Right lobe of liver (tissue), 6 donors: ENCODE results near the gene KDM7A. TPM values are rescaled to one million over a fixed set of nuclear protein-coding genes. Genes with fewer than 3 reads are reported as not detected.

ENCODE experiments used
- ATAC-seq, 4 donors: fragments of 200-7000 bp; cut with Tn5 transposase; one replicate each; pipeline ENCODE4 v1.9.1; 2020; ENCODE audit warnings: mild to moderate bottlenecking in 4 of 4, moderate library complexity in 4 of 4
- DNase-seq, 3 donors: peaks; one replicate each; pipeline ENCODE4 v3.0.0-alpha.2; 2020
- H3K27ac ChIP-seq, 3 donors: fragments of 200-600 bp; one replicate each; pipeline ENCODE4 v1.8.0; 2022
- H3K27me3 ChIP-seq, 2 donors: fragments of 200-600 bp; one replicate each; pipeline ENCODE4 v1.8.0; 2022
- H3K36me3 ChIP-seq, 4 donors: fragments of 200-600 bp; sonication (generic) in 1 of 4; one replicate each; pipeline versions ENCODE4 v1.5.1 to v1.8.0; 2017 to 2022; ENCODE audit warnings: control low read depth in 1 of 4
- H3K4me1 ChIP-seq, 4 donors: fragments of 200-600 bp; sonication (generic) in 1 of 4; one replicate each; pipeline versions ENCODE4 v1.5.1 to v1.8.0; 2017 to 2022; ENCODE audit warnings: control low read depth in 1 of 4
- H3K4me3 ChIP-seq, 3 donors: fragments of 200-600 bp; one replicate each; pipeline ENCODE4 v1.8.0; 2022
- H3K9me3 ChIP-seq, 4 donors: fragments of 200-600 bp; sonication (generic) in 1 of 4; one replicate each; pipeline versions ENCODE4 v1.5.1 to v1.8.0; 2017 to 2022; ENCODE audit warnings: control low read depth in 1 of 4
- POLR2A ChIP-seq: fragments of 450-650 bp; IDR thresholded peaks from one replicate; pipeline ENCODE4 v1.6.1; 2017; ENCODE audit warnings: antibody characterized with exemption, mild to moderate bottlenecking
- WGBS: methylation state at CpG from one replicate; pipeline ENCODE4 v1.1.6; 2018; ENCODE audit warnings: low coverage, low lambda C conversion rate; ENCODE audit not compliant: insufficient coverage; ENCODE audit errors: missing lambda C conversion rate; 5-methylcytosine and 5-hydroxymethylcytosine counted together
- intact Hi-C, 2 donors: fragments of 100-400 bp; cut with DNase I; formaldehyde crosslinking; loops; one replicate each; pipeline versions ENCODE4 v1.11.2 to v1.14.1; 2022
- total RNA-seq, 6 experiments: library from RNA; depleted of rRNA in 2 of 6; stranded (reverse); fragments of >200 nt in 2 of 6; fragmentation: NEBNext Ultra II Directional in 3 of 6; extraction: Animal tissue kit (Norgen Biotek cat#: 25700) in 3 of 6; gene quantifications; one replicate each; pipeline versions ENCODE4 v1.1.0 to v1.2.4, GENCODE V29; 2016 to 2023
- TF ChIP-seq, protein P1 (sequence below), 4 donors: fragments of 200-600 bp in 3 of 4; fragments of 450-650 bp in 1 of 4; IDR thresholded peaks; one replicate each; pipeline versions ENCODE4 v1.5.1 to v1.8.0; 2016 to 2022; ENCODE audit warnings: antibody characterized with exemption in 4 of 4, mild to moderate bottlenecking in 2 of 4
- donor health status: DM: no; HTN: yes; CAD: no.
- donor health status: DM: no; HTN: no; CAD: no.
- donor health status: DM: no; HTN: no; CAD: no.
- donor health status: DM: no; HTN: yes; CAD: no.
- donor health status: DM: no; HTN: yes; CAD: no.

The KDM7A gene
- total RNA-seq, 6 experiments from 2014 or later = 3.7 to 10.7 (median 6.8) TPM

DNA sequence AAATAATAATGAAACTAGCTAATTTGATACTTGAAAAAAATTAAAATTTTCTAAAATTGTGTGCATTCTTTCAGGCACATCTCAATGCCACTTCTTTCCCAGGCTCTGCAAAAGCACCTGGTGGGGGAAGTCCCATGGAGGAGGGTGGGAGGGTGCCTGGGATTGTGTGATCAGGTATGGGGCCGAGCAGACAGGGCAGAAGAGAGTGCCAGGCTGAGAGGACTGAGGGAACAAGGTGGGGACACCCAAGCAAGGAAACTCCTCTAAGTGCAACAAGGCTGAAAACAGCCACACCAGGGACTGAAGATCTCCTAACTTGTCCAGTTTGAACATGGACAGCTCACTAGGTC, 127.8 kb downstream of the KDM7A start:
- ATAC-seq = peak in 1 of 4 donors; percentile 26
- Histone ChIP-seq H3K27ac (peak overlapping the region in 1 of 3 donors; percentile 59), H3K9me3 (no peaks in the 10 kb centered on the region), H3K4me3 (no peak overlapping the region), H3K27me3 (no peaks in the 10 kb centered on the region), H3K36me3 (peaks cover 0 to 4% (median under 1%) of the 10 kb centered on the region in 4 donors), H3K4me1 (peaks cover 0 to 39% (median 16%) of the 10 kb centered on the region in 4 donors)
- 18% methylated on average over 1 of the region's 1 CpG for WGBS
- DNase-seq = no peak
- TF ChIP-seq, protein P1, sequence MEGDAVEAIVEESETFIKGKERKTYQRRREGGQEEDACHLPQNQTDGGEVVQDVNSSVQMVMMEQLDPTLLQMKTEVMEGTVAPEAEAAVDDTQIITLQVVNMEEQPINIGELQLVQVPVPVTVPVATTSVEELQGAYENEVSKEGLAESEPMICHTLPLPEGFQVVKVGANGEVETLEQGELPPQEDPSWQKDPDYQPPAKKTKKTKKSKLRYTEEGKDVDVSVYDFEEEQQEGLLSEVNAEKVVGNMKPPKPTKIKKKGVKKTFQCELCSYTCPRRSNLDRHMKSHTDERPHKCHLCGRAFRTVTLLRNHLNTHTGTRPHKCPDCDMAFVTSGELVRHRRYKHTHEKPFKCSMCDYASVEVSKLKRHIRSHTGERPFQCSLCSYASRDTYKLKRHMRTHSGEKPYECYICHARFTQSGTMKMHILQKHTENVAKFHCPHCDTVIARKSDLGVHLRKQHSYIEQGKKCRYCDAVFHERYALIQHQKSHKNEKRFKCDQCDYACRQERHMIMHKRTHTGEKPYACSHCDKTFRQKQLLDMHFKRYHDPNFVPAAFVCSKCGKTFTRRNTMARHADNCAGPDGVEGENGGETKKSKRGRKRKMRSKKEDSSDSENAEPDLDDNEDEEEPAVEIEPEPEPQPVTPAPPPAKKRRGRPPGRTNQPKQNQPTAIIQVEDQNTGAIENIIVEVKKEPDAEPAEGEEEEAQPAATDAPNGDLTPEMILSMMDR (IDR thresholded peaks at IDR 0.05) = no peak
- no peak for TF ChIP-seq POLR2A
- intact Hi-C loops = no loop called here

DNA sequence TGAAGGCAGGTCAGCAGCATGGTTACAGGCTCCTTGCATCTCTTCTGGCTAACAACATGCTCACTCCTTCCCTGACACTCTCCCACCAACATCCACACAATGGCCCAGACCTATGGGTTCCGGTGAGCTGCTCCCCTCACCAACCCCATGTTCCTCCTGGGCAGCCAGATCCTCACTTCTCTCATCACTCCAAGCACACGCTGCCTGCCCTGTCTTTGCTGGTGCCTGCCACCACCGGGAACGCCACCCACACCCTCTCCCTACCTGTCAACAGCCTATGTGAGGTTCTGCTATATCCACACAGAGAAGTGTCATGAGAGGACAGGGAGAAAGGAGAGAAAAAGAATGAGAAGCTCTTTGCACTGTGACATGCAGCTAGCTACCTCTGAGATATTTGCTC, 128.6 kb downstream of the KDM7A start:
- intact Hi-C loops = no loop called here
- Histone ChIP-seq H3K27me3 (no peaks in the 10 kb centered on the region), H3K27ac (peak overlapping the region in 1 of 3 donors; percentile 59), H3K4me1 (peaks cover 0 to 38% (median 16%) of the 10 kb centered on the region in 4 donors), H3K36me3 (peaks cover 0 to 8% (median under 1%) of the 10 kb centered on the region in 4 donors), H3K4me3 (no peak overlapping the region), H3K9me3 (no peaks in the 10 kb centered on the region)
- ATAC-seq (no peak), DNase-seq (no peak)
- no peak for TF ChIP-seq POLR2A
- TF ChIP-seq, protein P1 (IDR thresholded peaks at IDR 0.05) = no peak
- WGBS = 40% methylated on average over 1 of the region's 4 CpGs

DNA sequence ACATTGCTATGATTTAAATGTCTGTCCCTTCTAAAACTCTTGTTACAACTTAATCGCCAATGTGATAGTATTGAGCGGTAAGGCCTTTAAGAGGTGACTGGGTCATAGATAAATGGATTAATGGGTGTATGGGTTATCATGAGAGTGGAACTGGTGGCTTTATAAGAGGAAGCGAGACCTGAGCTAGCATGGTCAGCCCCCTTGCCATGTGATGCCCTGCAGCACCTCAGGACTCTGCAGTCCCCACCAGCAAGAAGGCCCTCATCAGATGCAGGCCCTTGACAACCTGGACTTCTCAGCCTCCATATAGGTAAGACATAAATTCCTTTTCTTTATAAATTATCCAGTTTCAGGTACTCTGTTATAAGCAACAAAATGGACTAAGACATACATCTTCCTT, 129.6 kb downstream of the KDM7A start:
- ATAC-seq (no peak), DNase-seq (no peak)
- Histone ChIP-seq H3K9me3 (no peaks in the 10 kb centered on the region), H3K4me3 (no peak overlapping the region), H3K27me3 (no peaks in the 10 kb centered on the region), H3K27ac (no peak overlapping the region), H3K36me3 (peaks cover 0 to 8% (median 0%) of the 10 kb centered on the region in 4 donors), H3K4me1 (peaks cover 0 to 38% (median 16%) of the 10 kb centered on the region in 4 donors)
- intact Hi-C loops = no loop called here
- 100% methylated on average over 1 of the region's 3 CpGs for WGBS
- no peak for TF ChIP-seq POLR2A
- TF ChIP-seq, protein P1 (IDR thresholded peaks at IDR 0.05) = no peak

DNA sequence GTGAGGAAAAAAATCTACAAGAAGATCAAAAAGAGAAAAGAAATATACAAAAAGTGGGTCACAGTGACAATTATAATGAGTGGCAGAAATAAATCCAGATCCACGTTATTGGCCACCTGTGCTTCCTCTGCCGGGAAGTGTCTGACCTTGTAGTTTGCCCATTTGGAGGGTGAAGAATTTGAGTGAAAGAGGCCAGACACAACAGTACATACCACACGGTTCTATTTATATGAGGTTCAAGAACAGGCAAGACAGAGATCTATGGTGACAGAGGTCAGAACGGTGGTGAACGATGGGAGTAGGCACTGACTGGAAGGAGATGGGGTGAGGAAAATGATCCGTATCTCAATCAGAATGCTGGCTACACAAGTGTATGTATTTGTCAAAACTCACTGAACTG, 131.1 kb downstream of the KDM7A start:
- Histone ChIP-seq H3K36me3 (peaks cover 0 to 10% (median 4%) of the 10 kb centered on the region in 4 donors), H3K4me3 (no peak overlapping the region), H3K27ac (no peak overlapping the region), H3K4me1 (peaks cover 0 to 38% (median 16%) of the 10 kb centered on the region in 4 donors), H3K27me3 (no peaks in the 10 kb centered on the region), H3K9me3 (no peaks in the 10 kb centered on the region)
- TF ChIP-seq POLR2A = no peak
- TF ChIP-seq, protein P1 (IDR thresholded peaks at IDR 0.05) = no peak
- DNase-seq (no peak), ATAC-seq (peak in 1 of 4 donors; percentile 5)
- WGBS = 24% methylated on average over 6 of the region's 6 CpGs
- intact Hi-C loops = no loop called here

DNA sequence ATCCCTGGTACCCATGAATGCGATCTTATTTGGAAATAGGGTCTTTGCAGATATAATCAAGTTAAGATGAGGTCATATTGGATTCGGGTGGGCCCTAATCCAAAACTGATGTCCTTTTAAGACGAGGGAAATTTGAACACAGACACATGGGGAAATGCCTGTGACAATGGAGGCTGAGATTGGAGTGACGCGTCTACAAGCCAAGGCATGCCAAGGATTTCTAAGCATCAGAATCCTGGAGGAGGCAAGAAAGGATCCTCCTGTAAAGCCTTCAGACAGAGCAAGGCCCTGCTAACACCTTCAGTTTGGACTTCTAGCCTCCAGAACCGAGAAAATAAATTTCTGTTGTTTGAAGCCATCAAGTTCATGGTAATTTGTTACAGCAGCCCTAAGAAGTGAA, 132.5 kb downstream of the KDM7A start:
- ATAC-seq (no peak), DNase-seq (no peak)
- intact Hi-C loops = no loop called here
- Histone ChIP-seq H3K27me3 (no peaks in the 10 kb centered on the region), H3K27ac (no peak overlapping the region), H3K9me3 (no peaks in the 10 kb centered on the region), H3K4me3 (no peak overlapping the region), H3K36me3 (peaks cover 0 to 10% (median 4%) of the 10 kb centered on the region in 4 donors), H3K4me1 (peaks cover 0 to 29% (median 10%) of the 10 kb centered on the region in 4 donors)
- 87% methylated on average over 5 of the region's 6 CpGs for WGBS
- TF ChIP-seq POLR2A = no peak
- TF ChIP-seq, protein P1 (IDR thresholded peaks at IDR 0.05) = no peak
